K562 (cell line): ENCODE data around the gene CD19. TPM values are rescaled to one million over a fixed set of nuclear protein-coding genes. Genes with fewer than 3 reads are reported as not detected.

Source experiments
- ATAC-seq: fragments of 200-7000 bp; cut with Tn5 transposase; 3 replicates; pipeline ENCODE4 v1.9.1; 2020; ENCODE audit warnings: moderate library complexity
- BruUV-seq: library from RNA; stranded (reverse); fragments of 400-500 nt; replicated peaks from 2 replicates; lab custom pipeline; 2021; lab: Mats Ljungman, UMichigan
- CTCF ChIA-PET: fragments of 300-600 bp; formaldehyde crosslinking; extraction: SDS; loops from one replicate; lab custom pipeline; 2021; ENCODE audit warnings: low intra/inter-chr PET ratio; lab: Yijun Ruan, JAX
- POLR2A ChIA-PET: fragments of 300-600, 350-650 bp; sonication (Branson Sonifier 250); formaldehyde crosslinking; extraction: SDS; loops from one replicate; lab custom pipeline; 2021; ENCODE audit warnings: antibody characterized with exemption, inconsistent platforms; lab: Yijun Ruan, JAX
- DNase-seq, 4 experiments: peaks; one replicate each; pipeline versions ENCODE4 v3.0.0 to v3.0.0-alpha.2; 2011 to 2018; ENCODE audit warnings: low spot score in 3 of 4, mixed read lengths in 3 of 4; ENCODE audit errors: extremely low read depth in 1 of 4
- FAIRE-seq: peaks from 2 replicates; lab custom pipeline; 2011; peaks lifted over from hg19 to GRCh38; lab: Jason Lieb, UNC
- H2AFZ ChIP-seq: 2 replicates; pipeline ENCODE4 v1.6.0; 2011; ENCODE audit warnings: low read depth, low read length, control low read depth, inconsistent platforms
- H3K27ac ChIP-seq: fragments of 200-600 bp; 3 replicates; pipeline ENCODE4 v1.8.0; 2011; ENCODE audit warnings: low read depth, mild to moderate bottlenecking, control low read depth, inconsistent platforms, low read length, moderate library complexity, mixed read lengths; ENCODE audit errors: extremely low read depth
- H3K27me3 ChIP-seq, 2 experiments: fragments of 300-600 bp in 1 of 2; 2 replicates in 1 of 2; 3 replicates in 1 of 2; pipeline versions ENCODE4 v1.6.0 to v1.8.0; 2011; ENCODE audit warnings: inconsistent platforms in 2 of 2, low read length in 2 of 2, mild to moderate bottlenecking in 1 of 2, mixed read lengths in 1 of 2, moderate library complexity in 1 of 2; ENCODE audit not compliant: control insufficient read depth in 2 of 2, insufficient read depth in 2 of 2
- H3K36me3 ChIP-seq: fragments of 300-600 bp; 3 replicates; pipeline ENCODE4 v1.8.0; 2011; ENCODE audit warnings: mild to moderate bottlenecking, low read length, inconsistent platforms; ENCODE audit not compliant: control insufficient read depth, insufficient read depth
- H3K4me1 ChIP-seq, 2 experiments: fragments of 200-600 bp in 1 of 2; replicated peaks in 1 of 2; 2 replicates in 1 of 2; 3 replicates in 1 of 2; pipeline versions ENCODE4 v1.5.1 to v1.8.0; 2011; ENCODE audit warnings: inconsistent platforms in 2 of 2, low read length in 2 of 2, mild to moderate bottlenecking in 1 of 2, mixed read lengths in 1 of 2, moderate library complexity in 1 of 2; ENCODE audit not compliant: control insufficient read depth in 2 of 2, insufficient read depth in 2 of 2
- H3K4me2 ChIP-seq: 2 replicates; pipeline ENCODE4 v1.6.1; 2011; ENCODE audit warnings: low read length, control low read depth, inconsistent platforms, mixed read lengths; ENCODE audit not compliant: insufficient read depth
- H3K4me3 ChIP-seq: fragments of 200-600 bp; sonication (generic), shearing (Covaris generic); 2 replicates; pipeline ENCODE4 v1.5.1; 2016; ENCODE audit warnings: control low read depth, inconsistent platforms
- H3K79me2 ChIP-seq: fragments of 200-600 bp; 3 replicates; pipeline ENCODE4 v1.8.0; 2011; ENCODE audit warnings: low read length, inconsistent platforms; ENCODE audit not compliant: control insufficient read depth, insufficient read depth
- H3K9ac ChIP-seq, 2 experiments: 2 replicates each; pipeline versions ENCODE4 v1.6.0 to v1.6.1; 2011; ENCODE audit warnings: low read depth in 2 of 2, low read length in 2 of 2, control low read depth in 1 of 2, inconsistent platforms in 1 of 2, mild to moderate bottlenecking in 1 of 2, mixed read lengths in 1 of 2; ENCODE audit not compliant: insufficient read depth in 1 of 2
- H3K9me1 ChIP-seq: one replicate; pipeline ENCODE4 v1.6.0; 2011; ENCODE audit warnings: inconsistent platforms, mild to moderate bottlenecking, low read length, moderate library complexity; ENCODE audit not compliant: control insufficient read depth, insufficient read depth
- H3K9me3 ChIP-seq: replicated peaks from 2 replicates; pipeline ENCODE4 v1.5.1; 2011; ENCODE audit warnings: low read depth, low read length, inconsistent platforms; ENCODE audit not compliant: control insufficient read depth, insufficient read depth
- H4K20me1 ChIP-seq: replicated peaks from 2 replicates; pipeline ENCODE4 v1.6.1; 2011; ENCODE audit warnings: low read length, inconsistent platforms, mixed read lengths; ENCODE audit not compliant: control insufficient read depth, insufficient read depth
- CEBPB ChIP-seq: fragments of 450-650 bp; IDR thresholded peaks from 2 replicates; pipeline ENCODE4 v1.6.1; 2016; ENCODE audit warnings: missing genetic modification characterization, missing compliant biosample characterization
- CEBPG ChIP-seq, 3 experiments: fragments of 200-800 bp in 1 of 3; sonication (Bioruptor generic) in 1 of 3; sonication (generic) in 1 of 3; formaldehyde crosslinking in 1 of 3; IDR thresholded peaks in 2 of 3; conservative IDR thresholded peaks in 1 of 3; 2 replicates each; pipeline versions ENCODE4 v1.6.1 to v1.8.0; 2016 to 2022; ENCODE audit warnings: missing compliant biosample characterization in 2 of 3, missing genetic modification characterization in 2 of 3, mild to moderate bottlenecking in 1 of 3, missing genetic modification reagents in 1 of 3
- EWSR1 ChIP-seq: fragments of 450-650 bp; IDR thresholded peaks from 2 replicates; pipeline ENCODE4 v1.6.1; 2018; ENCODE audit warnings: borderline replicate concordance, mild to moderate bottlenecking, low read depth, moderate library complexity; ENCODE audit not compliant: partially characterized antibody
- NFRKB ChIP-seq: fragments of 450-650 bp; IDR thresholded peaks from 2 replicates; pipeline ENCODE4 v1.6.1; 2016; ENCODE audit warnings: low read depth
- RFX7 ChIP-seq: fragments of 250-450 bp; sonication (Bioruptor Pico); IDR thresholded peaks from 2 replicates; pipeline ENCODE4 v1.5.1; 2021; ENCODE audit warnings: mild to moderate bottlenecking
- WGBS: fragments of 100-300 bp; shearing (Covaris generic); methylation state at CpG from one replicate; pipeline ENCODE4 v1.1.6; 2016; ENCODE audit warnings: low coverage, mixed read lengths; ENCODE audit not compliant: insufficient coverage; ENCODE audit errors: missing lambda C conversion rate; 5-methylcytosine and 5-hydroxymethylcytosine counted together
- in situ Hi-C: fragments of 300-500 bp; cut with MboI; formaldehyde crosslinking; loops from 4 replicates; pipeline ENCODE4 v1.15.0; 2018; ENCODE audit warnings: inconsistent platforms, mixed read lengths
- intact Hi-C: fragments of 100-400 bp; cut with micrococcal nuclease; formaldehyde crosslinking; loops from 2 replicates; pipeline ENCODE4 v1.14.2; 2022
- polyA plus RNA-seq, 8 experiments: library from polyadenylated mRNA; depleted of rRNA in 4 of 8; stranded (reverse) in 5 of 8; unstranded in 3 of 8; fragments of >200 nt; fragmentation: Nextera tagmentation in 2 of 8; fragmentation: Illumina TruSeq in 1 of 8; extraction: Ambion mirVana in 2 of 8; extraction: Trizol in 1 of 8; gene quantifications; 2 replicates each; pipeline versions ENCODE4 v1.2.1 to v1.2.3, GENCODE V29; 2011 to 2014; ENCODE audit warnings: inconsistent platforms in 1 of 8, missing spikeins in 1 of 8
- total RNA-seq, 7 experiments: library from RNA; depleted of rRNA in 6 of 7; stranded (reverse); fragments of >200 nt in 6 of 7; fragmentation: Illumina TruSeq in 2 of 7; extraction: Trizol in 2 of 7; gene quantifications; 2 replicates each; pipeline versions ENCODE4 v1.2.1 to v1.2.3, GENCODE V29; 2011 to 2021; ENCODE audit warnings: low replicate concordance in 1 of 7

CD19 gene
- total and polyA plus RNA-seq, 9 of the 15 experiments (the other 6 are each of a cell fraction or from before 2014, with no cell fraction given): 0.27 to 3.7 (median 2.0) TPM; not detected in 1

DNA sequence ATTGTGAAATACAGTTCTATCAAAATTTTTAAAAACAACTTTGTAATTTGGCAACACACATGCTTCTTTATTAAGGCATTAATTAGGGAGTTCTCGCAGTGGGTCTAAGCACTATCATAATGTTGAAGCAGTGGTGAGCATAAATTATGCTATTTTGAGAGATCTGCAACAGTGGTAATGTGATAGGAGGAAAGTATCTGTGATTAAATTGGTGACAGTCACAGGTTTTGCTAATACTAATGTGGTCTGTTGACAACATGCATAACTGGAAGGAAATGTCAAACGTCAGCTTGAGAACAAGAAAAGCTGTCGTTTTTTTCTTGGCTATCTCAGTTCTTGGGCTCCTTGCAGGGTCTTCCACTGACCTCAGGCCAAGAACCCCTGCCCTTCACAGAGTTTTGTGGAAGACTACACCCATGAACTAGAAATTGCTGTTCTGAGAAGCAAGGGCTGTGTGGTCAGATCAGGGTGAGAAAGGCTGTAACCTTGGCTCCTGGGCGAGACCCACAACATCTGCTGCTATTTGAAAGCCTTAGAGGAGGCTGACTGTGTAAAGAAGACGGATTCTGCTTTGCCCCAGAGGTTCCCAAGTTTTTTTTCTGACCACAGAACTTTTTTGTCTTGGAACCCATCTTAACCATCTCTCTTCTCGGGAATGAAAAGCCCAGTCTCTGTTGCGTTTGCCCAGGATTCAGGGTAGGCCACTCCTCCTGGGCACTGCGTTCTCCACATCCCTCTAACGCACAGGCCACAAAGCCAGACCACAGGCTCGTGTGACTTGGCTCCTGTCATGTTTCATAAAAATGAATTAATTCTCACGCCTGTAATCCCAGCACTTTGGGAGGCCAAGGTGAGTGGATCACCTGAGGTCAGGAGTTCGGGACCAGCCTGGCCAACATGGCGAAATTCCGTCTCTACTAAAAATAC, 39.5 kb upstream of the CD19 start:
- POLR2A ChIA-PET: interaction anchor here (0.7 to 1.8 kb wide), 2 partner anchors 8 to 12 kb away, joined by 3 to 5 read pairs; no protein-coding TSS in a partner anchor
- BruUV-seq: no TSS peak
- intact Hi-C loops (no loop called here), in situ Hi-C loops (no loop called here)
- no peaks in the 10 kb centered on the region for H3K79me2 ChIP-seq
- FAIRE-seq: peak; percentile 44
- H3K27me3 ChIP-seq: no peaks in the 10 kb centered on the region
- H3K27ac ChIP-seq: no peak overlapping the region
- no peaks in the 10 kb centered on the region for H4K20me1 ChIP-seq
- no peak for DNase-seq
- CTCF ChIA-PET: no interaction called here
- WGBS: 54% methylated on average over 14 of the region's 14 CpGs
- no peaks in the 10 kb centered on the region; the same call in 2 of the 3 replicates for H3K36me3 ChIP-seq
- no peak overlapping the region for H2AFZ ChIP-seq
- no peak overlapping the region for H3K4me2 ChIP-seq
- no peak for ATAC-seq
- no peak overlapping the region for H3K9ac ChIP-seq
- no peaks in the 10 kb centered on the region for H3K9me1 ChIP-seq
- TF ChIP-seq CEBPG (CRISPR knock-in tag; IDR thresholded peaks at IDR 0.05): no peak
- peak in 1 of 2 experiments; percentile 25; a peak in 1 of 4 replicates for TF ChIP-seq CEBPG (tag; conservative IDR thresholded peaks at IDR 0.05 in 1 of 2, IDR thresholded peaks at IDR 0.05 in 1 of 2)
- no peak for TF ChIP-seq EWSR1
- no peak for TF ChIP-seq NFRKB
- TF ChIP-seq CEBPB: peak; percentile 65
- TF ChIP-seq RFX7: no peak
- TF ChIP-seq, all 486 proteins: peak for 2
- H3K4me1 ChIP-seq: no peaks in the 10 kb centered on the region; a peak in 1 of 5 replicates
- H3K4me3 ChIP-seq: no peak overlapping the region
- no peaks in the 10 kb centered on the region for H3K9me3 ChIP-seq
